Gastrocnemius medialis (tissue), 4 donors: Measurements from ENCODE around the gene LARP7.

ENCODE experiments used
- CTCF ChIP-seq, 5 experiments: fragments of 450-650 bp in 3 of 5; fragments of 200-600 bp in 2 of 5; sonication (generic) in 2 of 5; IDR thresholded peaks in 4 of 5; conservative IDR thresholded peaks in 1 of 5; 1 replicate in 4 of 5; 2 replicates in 1 of 5; pipeline ENCODE4 v1.5.1; 2016 to 2019; ENCODE audit warnings: antibody characterized with exemption in 5 of 5, mild to moderate bottlenecking in 3 of 5, moderate library complexity in 3 of 5
- POLR2A ChIP-seq, 2 donors: fragments of 450-650 bp; IDR thresholded peaks; one replicate each; pipeline ENCODE4 v1.6.1; 2017; ENCODE audit warnings: antibody characterized with exemption in 2 of 2, mild to moderate bottlenecking in 2 of 2, moderate library complexity in 2 of 2

GRCh38 chr4:112616984-112617383 is 20.0 kb upstream of the LARP7 start:
- no peak for TF ChIP-seq CTCF (IDR thresholded peaks at IDR 0.05 in 4 of 5, conservative IDR thresholded peaks at IDR 0.05 in 1 of 5)
- no peak for TF ChIP-seq POLR2A (IDR thresholded peaks at IDR 0.05)
